Hepatocyte (in vitro differentiated cells): ENCODE results near the gene GALNTL6.

ENCODE experiments used
- EZH2 ChIP-seq: fragments of 200-600 bp; sonication (generic); IDR thresholded peaks from 2 replicates; pipeline ENCODE4 v1.6.1; 2016; ENCODE audit warnings: antibody characterized with exemption, mild to moderate bottlenecking, borderline replicate concordance
- EZH2phosphoT487 ChIP-seq: fragments of 200-600 bp; sonication (generic); IDR thresholded peaks from one replicate; pipeline ENCODE4 v1.6.1; 2018; ENCODE audit warnings: antibody characterized with exemption, mild to moderate bottlenecking, low read depth, moderate library complexity; ENCODE audit not compliant: unreplicated experiment, severe bottlenecking
- TF ChIP-seq, protein P1 (sequence below): fragments of 200-600 bp; sonication (generic); IDR thresholded peaks from 2 replicates; pipeline ENCODE4 v1.5.1; 2016; ENCODE audit warnings: antibody characterized with exemption, mild to moderate bottlenecking; ENCODE audit not compliant: poor library complexity

DNA sequence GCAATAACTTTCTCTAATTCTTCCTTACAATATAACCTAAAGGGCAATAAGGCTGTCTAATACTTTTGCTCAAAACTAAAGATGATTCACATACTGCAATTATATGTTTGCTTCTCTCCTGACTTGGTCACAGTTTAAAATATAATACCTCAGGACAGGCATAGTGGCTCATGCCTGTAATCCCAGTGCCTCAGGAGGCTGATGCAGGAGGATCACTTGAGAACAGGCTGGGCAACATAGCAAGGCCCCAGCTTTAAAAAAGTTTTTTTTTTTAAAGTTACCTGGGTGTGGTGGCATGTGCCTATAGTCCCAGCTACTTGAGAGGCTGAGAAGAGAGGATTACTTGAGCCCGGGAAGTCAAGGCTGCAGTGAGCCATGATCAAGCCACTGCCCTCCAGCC lies 1125.7 kb downstream of the GALNTL6 start:
- TF ChIP-seq, protein P1, sequence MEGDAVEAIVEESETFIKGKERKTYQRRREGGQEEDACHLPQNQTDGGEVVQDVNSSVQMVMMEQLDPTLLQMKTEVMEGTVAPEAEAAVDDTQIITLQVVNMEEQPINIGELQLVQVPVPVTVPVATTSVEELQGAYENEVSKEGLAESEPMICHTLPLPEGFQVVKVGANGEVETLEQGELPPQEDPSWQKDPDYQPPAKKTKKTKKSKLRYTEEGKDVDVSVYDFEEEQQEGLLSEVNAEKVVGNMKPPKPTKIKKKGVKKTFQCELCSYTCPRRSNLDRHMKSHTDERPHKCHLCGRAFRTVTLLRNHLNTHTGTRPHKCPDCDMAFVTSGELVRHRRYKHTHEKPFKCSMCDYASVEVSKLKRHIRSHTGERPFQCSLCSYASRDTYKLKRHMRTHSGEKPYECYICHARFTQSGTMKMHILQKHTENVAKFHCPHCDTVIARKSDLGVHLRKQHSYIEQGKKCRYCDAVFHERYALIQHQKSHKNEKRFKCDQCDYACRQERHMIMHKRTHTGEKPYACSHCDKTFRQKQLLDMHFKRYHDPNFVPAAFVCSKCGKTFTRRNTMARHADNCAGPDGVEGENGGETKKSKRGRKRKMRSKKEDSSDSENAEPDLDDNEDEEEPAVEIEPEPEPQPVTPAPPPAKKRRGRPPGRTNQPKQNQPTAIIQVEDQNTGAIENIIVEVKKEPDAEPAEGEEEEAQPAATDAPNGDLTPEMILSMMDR: no peak
- TF ChIP-seq EZH2 (no peak), EZH2phosphoT487 (no peak)
